B cell (primary cell): ENCODE data around the gene FOXQ1.

Experiments
- EZH2 ChIP-seq: IDR thresholded peaks from 2 replicates; pipeline ENCODE4 v1.6.1; 2012; ENCODE audit warnings: borderline replicate concordance, low read depth, mild to moderate bottlenecking, moderate library complexity, low read length; ENCODE audit not compliant: insufficient read depth, poor library complexity, severe bottlenecking
- TF ChIP-seq, protein P1 (sequence below): fragments of 200-600 bp; IDR thresholded peaks from one replicate; pipeline ENCODE4 v1.8.0; 2022; ENCODE audit warnings: antibody characterized with exemption, mild to moderate bottlenecking

DNA sequence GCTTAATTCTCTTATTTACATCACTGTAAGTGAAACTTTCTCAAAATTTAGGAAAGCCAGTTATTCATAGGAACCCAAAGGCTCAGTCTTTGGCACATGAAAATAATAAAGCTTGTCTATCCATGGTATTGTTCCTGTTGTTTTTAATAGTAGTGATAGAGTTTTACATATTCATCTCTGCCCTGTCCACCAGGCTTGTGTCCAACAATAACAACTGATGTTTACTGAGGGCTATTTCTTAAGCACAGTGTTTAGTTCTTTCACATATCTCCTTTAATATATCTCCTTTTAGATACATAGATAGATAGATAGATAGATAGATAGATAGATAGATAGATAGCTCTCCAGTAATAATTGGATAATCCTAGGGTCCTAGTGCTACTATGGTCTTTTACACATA lies 34.2 kb downstream of the FOXQ1 start:
- TF ChIP-seq, protein P1, sequence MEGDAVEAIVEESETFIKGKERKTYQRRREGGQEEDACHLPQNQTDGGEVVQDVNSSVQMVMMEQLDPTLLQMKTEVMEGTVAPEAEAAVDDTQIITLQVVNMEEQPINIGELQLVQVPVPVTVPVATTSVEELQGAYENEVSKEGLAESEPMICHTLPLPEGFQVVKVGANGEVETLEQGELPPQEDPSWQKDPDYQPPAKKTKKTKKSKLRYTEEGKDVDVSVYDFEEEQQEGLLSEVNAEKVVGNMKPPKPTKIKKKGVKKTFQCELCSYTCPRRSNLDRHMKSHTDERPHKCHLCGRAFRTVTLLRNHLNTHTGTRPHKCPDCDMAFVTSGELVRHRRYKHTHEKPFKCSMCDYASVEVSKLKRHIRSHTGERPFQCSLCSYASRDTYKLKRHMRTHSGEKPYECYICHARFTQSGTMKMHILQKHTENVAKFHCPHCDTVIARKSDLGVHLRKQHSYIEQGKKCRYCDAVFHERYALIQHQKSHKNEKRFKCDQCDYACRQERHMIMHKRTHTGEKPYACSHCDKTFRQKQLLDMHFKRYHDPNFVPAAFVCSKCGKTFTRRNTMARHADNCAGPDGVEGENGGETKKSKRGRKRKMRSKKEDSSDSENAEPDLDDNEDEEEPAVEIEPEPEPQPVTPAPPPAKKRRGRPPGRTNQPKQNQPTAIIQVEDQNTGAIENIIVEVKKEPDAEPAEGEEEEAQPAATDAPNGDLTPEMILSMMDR, result no peak
- TF ChIP-seq EZH2, result no peak
